Measurements from ENCODE around the gene FANCI. TPM values are rescaled to one million over a fixed set of nuclear protein-coding genes. Genes with fewer than 3 reads are reported as not detected.

FANCI gene
- total RNA-seq, 4 donors from 2014 or later: 5.0 to 32.3 (median 15.0) TPM

DNA sequence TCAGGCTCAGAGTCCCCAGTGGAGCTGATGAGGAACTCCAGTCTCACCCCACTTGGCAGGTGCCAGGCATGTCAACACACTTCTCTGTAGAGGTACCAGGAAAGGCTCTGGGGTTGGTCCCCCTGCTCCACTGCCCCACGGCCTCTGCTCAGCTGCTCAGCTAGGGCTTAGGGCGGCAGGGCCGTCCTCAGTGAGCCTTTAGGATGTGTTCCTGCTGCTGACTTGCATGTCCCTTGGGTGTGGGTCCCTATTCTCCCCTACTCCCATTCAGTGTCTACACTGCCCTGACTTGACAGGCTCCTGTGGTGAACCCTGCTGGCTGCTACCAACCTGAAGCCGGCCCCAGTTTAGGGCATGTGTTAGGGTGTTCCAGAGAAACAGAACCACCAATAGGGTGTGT is 108.7 kb downstream of the FANCI start:
- TF ChIP-seq CTCF (IDR thresholded peaks at IDR 0.05) (no peak), POLR2A (IDR thresholded peaks at IDR 0.05) (no peak)
- intact Hi-C loops (cut with DNase I): no loop called here
- Histone ChIP-seq H3K4me3 (no peak overlapping the region), H3K27ac (no peak overlapping the region), H3K4me1 (no peaks in the 10 kb centered on the region), H3K9me3 (no peaks in the 10 kb centered on the region), H3K36me3 (no peaks in the 10 kb centered on the region), H3K27me3 (peaks cover 0 to 83% (median 5%) of the 10 kb centered on the region in 4 donors)
- WGBS, 2 donors: 60 to 67% methylated on average over 1 to 4 of the region's 4 CpGs
- no peak for DNase-seq

- DNase-seq: no peak
- no peak overlapping the region for H3K27ac ChIP-seq
- WGBS, 2 donors: 60 to 69% methylated on average over 1 to 2 of the region's 2 CpGs
- intact Hi-C loops (cut with DNase I): no loop called here
- H3K4me1 ChIP-seq: peaks cover 1 to 9% (median 3%) of the 10 kb centered on the region in 3 donors
- H3K4me3 ChIP-seq: no peak overlapping the region
- H3K9me3 ChIP-seq: no peaks in the 10 kb centered on the region
- TF ChIP-seq POLR2A (IDR thresholded peaks at IDR 0.05) (no peak), CTCF (IDR thresholded peaks at IDR 0.05) (no peak)
- H3K27me3 ChIP-seq: peaks cover under 1 to 88% (median 12%) of the 10 kb centered on the region in 4 donors
- H3K36me3 ChIP-seq: no peaks in the 10 kb centered on the region
Measured at GRCh38 chr15:89353991-89354390, 110.2 kb downstream of the FANCI start.

DNA sequence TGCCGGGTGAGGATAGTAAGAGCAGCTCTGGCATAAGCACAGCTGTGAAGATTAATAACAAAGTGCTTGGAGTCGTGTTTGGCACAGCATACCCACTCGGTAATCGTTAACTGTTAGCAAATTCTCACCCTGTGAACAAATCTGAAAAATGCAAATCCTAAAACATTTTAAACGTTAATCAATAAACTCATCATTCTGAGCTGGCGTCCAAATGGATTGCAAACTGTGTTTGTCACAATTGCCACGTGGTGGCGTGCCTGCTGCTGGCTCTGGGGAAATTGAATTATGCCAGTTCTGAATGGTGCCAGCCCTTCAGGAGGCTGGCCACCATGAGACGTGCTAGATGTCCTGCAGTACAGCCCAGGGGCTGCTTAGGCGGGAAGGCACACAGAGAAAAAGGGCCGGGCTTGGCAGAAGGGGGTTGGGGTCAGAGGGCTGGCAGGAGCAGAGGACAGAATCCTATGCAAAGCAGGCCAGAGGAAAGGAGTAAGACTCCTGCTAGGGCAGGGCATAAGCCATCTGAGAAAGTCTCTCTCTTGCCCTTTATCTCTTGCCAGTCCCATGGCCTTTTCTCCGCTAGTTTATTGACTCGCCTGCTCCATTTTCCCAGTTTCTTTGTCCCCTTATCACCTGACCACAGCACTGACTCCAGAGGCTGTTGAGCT is 113.0 kb downstream of the FANCI start:
- H3K27me3 ChIP-seq: peaks cover 25 to 97% (median 35%) of the 10 kb centered on the region in 4 donors
- H3K27ac ChIP-seq: no peak overlapping the region
- no peak overlapping the region for H3K4me3 ChIP-seq
- TF ChIP-seq POLR2A (IDR thresholded peaks at IDR 0.05) (no peak), CTCF (IDR thresholded peaks at IDR 0.05) (peak in 5 of 6 experiments; percentile 12 to 50 (median 17))
- intact Hi-C loops (cut with DNase I): no loop called here
- no peaks in the 10 kb centered on the region for H3K36me3 ChIP-seq
- WGBS, 2 donors: 26 to 39% methylated on average over 11 to 13 of the region's 13 CpGs
- peaks cover 5 to 28% (median 7%) of the 10 kb centered on the region in 3 donors for H3K4me1 ChIP-seq
- no peak for DNase-seq
- H3K9me3 ChIP-seq: no peaks in the 10 kb centered on the region

DNA sequence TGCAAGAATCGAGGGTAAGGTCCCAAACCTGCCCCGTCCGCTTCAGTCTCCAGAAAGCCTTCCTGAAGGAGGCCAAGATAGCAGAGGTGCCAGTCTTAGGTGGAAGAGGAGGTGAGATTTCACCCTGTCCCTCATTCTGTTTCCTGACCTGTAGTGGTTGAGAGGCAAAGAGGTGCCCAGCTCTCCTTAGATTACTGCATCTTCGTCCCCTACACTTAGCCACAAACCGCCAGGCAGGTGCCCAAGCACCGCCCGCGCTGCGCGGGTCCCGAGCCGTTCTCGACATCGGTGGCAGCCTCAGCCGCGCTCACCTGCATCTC is 114.6 kb downstream of the FANCI start:
- DNase-seq: no peak
- intact Hi-C loops (cut with DNase I): loop anchor here (2.0 kb wide), 1 partner anchor 72 kb away; no protein-coding TSS in a partner anchor
- no peak overlapping the region for H3K27ac ChIP-seq
- H3K36me3 ChIP-seq: no peaks in the 10 kb centered on the region
- TF ChIP-seq POLR2A (IDR thresholded peaks at IDR 0.05) (no peak), CTCF (IDR thresholded peaks at IDR 0.05) (no peak)
- H3K4me3 ChIP-seq: peak overlapping the region; percentile 15 to 67 (median 44)
- peaks cover 36 to 100% (median 48%) of the 10 kb centered on the region in 4 donors for H3K27me3 ChIP-seq
- WGBS, 2 donors: 0 to 16% methylated on average over 1 to 4 of the region's 16 CpGs
- peaks cover 10 to 39% (median 13%) of the 10 kb centered on the region in 3 donors for H3K4me1 ChIP-seq
- no peaks in the 10 kb centered on the region for H3K9me3 ChIP-seq

- TF ChIP-seq CTCF (IDR thresholded peaks at IDR 0.05) (peak; percentile 98 to 99 (median 99)), POLR2A (IDR thresholded peaks at IDR 0.05) (no peak)
- peaks cover 36 to 100% (median 52%) of the 10 kb centered on the region in 4 donors for H3K27me3 ChIP-seq
- peaks cover 10 to 41% (median 13%) of the 10 kb centered on the region in 3 donors for H3K4me1 ChIP-seq
- intact Hi-C loops (cut with DNase I): loop anchor here (2.0 kb wide), 1 partner anchor 72 kb away; no protein-coding TSS in a partner anchor
- peak; percentile 11 for DNase-seq
- H3K27ac ChIP-seq: no peak overlapping the region
- no CpG with 5 or more reads among the region's 68 CpGs for WGBS, 2 donors
- H3K36me3 ChIP-seq: no peaks in the 10 kb centered on the region
- peak overlapping the region; percentile 15 to 67 (median 44) for H3K4me3 ChIP-seq
- no peaks in the 10 kb centered on the region for H3K9me3 ChIP-seq
Measured at GRCh38 chr15:89358755-89359439, 115.1 kb downstream of the FANCI start.
